Measurements from ENCODE around the gene PIGQ. TPM values are rescaled to one million over a fixed set of nuclear protein-coding genes. Genes with fewer than 3 reads are reported as not detected.

PIGQ gene
- total and polyA plus RNA-seq, 2 of the 8 experiments (the other 6 are each of a cell fraction or from before 2014, with no cell fraction given) = 36.0 to 49.2 TPM

GRCh38 chr16:603933-604332 is 34.2 kb downstream of the PIGQ start:
- H2BK20ac ChIP-seq (ENCODE audit: low read length) = no peak overlapping the region
- H2AFZ ChIP-seq (ENCODE audit: low read length) = no peak overlapping the region
- H3K79me2 ChIP-seq (ENCODE audit: control insufficient read depth in 1 of 2, insufficient read depth in 2 of 2, low read length in 2 of 2) = peaks cover 2 to 3% of the 10 kb centered on the region in 2 experiments; a peak in 2 of 4 replicates
- H3K4me1 ChIP-seq (replicated peaks in 1 of 4; ENCODE audit: control insufficient read depth in 3 of 4, insufficient read depth in 4 of 4, low read length in 3 of 4) = peaks cover 0 to 2% (median 0%) of the 10 kb centered on the region in 4 experiments; a peak in 2 of 7 replicates
- TF ChIP-seq EP300 (IDR thresholded peaks at IDR 0.05; ENCODE audit: borderline replicate concordance in 1 of 2, low read depth in 2 of 2, low read length in 2 of 2) (no peak), SIN3A (conservative IDR thresholded peaks at IDR 0.05 in 1 of 2, IDR thresholded peaks at IDR 0.05 in 1 of 2; ENCODE audit: low read depth in 1 of 2, low read length in 2 of 2) (no peak), CEBPB (IDR thresholded peaks at IDR 0.05; ENCODE audit: low read depth, low read length) (no peak), BACH1 (IDR thresholded peaks at IDR 0.05; ENCODE audit: low read length) (no peak), RBBP5 (IDR thresholded peaks at IDR 0.05; ENCODE audit: borderline replicate concordance, low read depth, low read length) (no peak), TAF1 (IDR thresholded peaks at IDR 0.05; ENCODE audit: low read depth, low read length) (no peak), RAD21 (IDR thresholded peaks at IDR 0.05 in 1 of 2, conservative IDR thresholded peaks at IDR 0.05 in 1 of 2; ENCODE audit: low read depth in 2 of 2, low read length in 2 of 2) (no peak), SUZ12 (IDR thresholded peaks at IDR 0.05; ENCODE audit: low read length) (no peak), TAF7 (optimal IDR thresholded peaks at IDR 0.05; ENCODE audit: borderline replicate concordance, low read depth, low read length) (no peak), YY1 (IDR thresholded peaks at IDR 0.05; ENCODE audit: low read depth, low read length) (no peak), SP1 (IDR thresholded peaks at IDR 0.05; ENCODE audit: low read depth, low read length) (no peak), CHD1 (IDR thresholded peaks at IDR 0.05; ENCODE audit: low read depth, low read length) (no peak)
- no peak overlapping the region for H3K23ac ChIP-seq (ENCODE audit: insufficient read length)
- ChIA-PET CTCF (ENCODE audit: partially characterized antibody) (interaction anchor here (1.2 to 1.6 kb wide), 2 partner anchors 11 to 14 kb away, joined by 4 read pairs; no protein-coding TSS in a partner anchor), POLR2A (ENCODE audit: partially characterized antibody) (no interaction called here)
- H4K91ac ChIP-seq (replicated peaks; ENCODE audit: insufficient read length, low read length) = no peak overlapping the region
- H2BK5ac ChIP-seq (ENCODE audit: low read depth, low read length) = no peak overlapping the region
- H3K79me1 ChIP-seq (ENCODE audit: low read depth, low read length) = peaks cover 6% of the 10 kb centered on the region
- no peak overlapping the region for H3K14ac ChIP-seq (ENCODE audit: insufficient read length)
- DNase-seq (ENCODE audit: low read depth in 1 of 2, low spot score in 2 of 2) = no peak
- peaks cover 0 to 3% (median under 1%) of the 10 kb centered on the region in 4 experiments; a peak in 2 of 8 replicates for H3K36me3 ChIP-seq (ENCODE audit: control insufficient read depth in 2 of 4, insufficient read depth in 4 of 4, low read length in 3 of 4)
- no peak overlapping the region for H2BK15ac ChIP-seq (ENCODE audit: low read length)
- no peak overlapping the region for H3K4me2 ChIP-seq (ENCODE audit: insufficient read depth in 1 of 2, low read depth in 2 of 2, low read length in 2 of 2)
- H3K4me3 ChIP-seq (ENCODE audit: extremely low read depth in 1 of 4, insufficient read depth in 2 of 4, low read depth in 3 of 4, low read length in 4 of 4) = no peak overlapping the region
- no peak overlapping the region for H3K27ac ChIP-seq (ENCODE audit: low read depth, low read length)
- H4K8ac ChIP-seq (ENCODE audit: extremely low read depth, insufficient read depth, low read length) = no peak overlapping the region
- no peak overlapping the region for H3K4ac ChIP-seq (replicated peaks; ENCODE audit: insufficient read length, low read depth, low read length)
- no peak overlapping the region for H2BK12ac ChIP-seq (ENCODE audit: low read depth, low read length)
- no peaks in the 10 kb centered on the region for H3K27me3 ChIP-seq (replicated peaks in 1 of 4; ENCODE audit: control insufficient read depth in 3 of 4, extremely low read depth in 1 of 4, insufficient read depth in 3 of 4, low read length in 3 of 4)
- FAIRE-seq = no peak
- no peak overlapping the region for H2AK5ac ChIP-seq (ENCODE audit: low read depth, low read length)
- H4K20me1 ChIP-seq (replicated peaks in 1 of 2; ENCODE audit: control insufficient read depth in 1 of 2, insufficient read depth in 2 of 2, low read length in 2 of 2) = peaks cover 4 to 6% of the 10 kb centered on the region in 2 experiments
- H3K9ac ChIP-seq (replicated peaks in 1 of 4; ENCODE audit: extremely low read depth in 1 of 4, low read depth in 3 of 4, low read length in 3 of 4) = no peak overlapping the region
- no peak overlapping the region for H2BK120ac ChIP-seq (replicated peaks; ENCODE audit: low read depth, low read length)
- no peaks in the 10 kb centered on the region for H3K23me2 ChIP-seq (ENCODE audit: low read depth, low read length)
- no peak overlapping the region for H3K56ac ChIP-seq (replicated peaks; ENCODE audit: insufficient read length, low read depth, low read length)
- H4K5ac ChIP-seq (ENCODE audit: insufficient read length, low read depth, low read length) = no peak overlapping the region
- 86% methylated on average over 4 of the region's 5 CpGs; no CpG with 5 or more reads in 1 of the 2 experiments for WGBS, 2 experiments (ENCODE audit: extremely low coverage in 1 of 2, insufficient coverage in 1 of 2, insufficient read length in 1 of 2, insufficient replicate concordance in 2 of 2, low coverage in 1 of 2, low lambda C conversion rate in 2 of 2, missing lambda C conversion rate in 1 of 2)
- peaks cover 7 to 13% of the 10 kb centered on the region in 2 experiments; a peak in 3 of 4 replicates for H3K9me3 ChIP-seq (ENCODE audit: insufficient read depth in 2 of 2, low read depth in 1 of 2, low read length in 1 of 2)
- H3K18ac ChIP-seq (ENCODE audit: extremely low read depth, low read length) = no peak overlapping the region

All from H1 (cell line).